DND-41 (cell line): Measurements from ENCODE around the gene RNLS.

ENCODE experiments used
- EZH2 ChIP-seq: IDR thresholded peaks from 3 replicates; pipeline ENCODE4 v1.6.1; 2012; ENCODE audit warnings: borderline replicate concordance, low read depth, mild to moderate bottlenecking, moderate library complexity, low read length, inconsistent platforms; ENCODE audit not compliant: severe bottlenecking
- TF ChIP-seq, protein P1 (sequence below): IDR thresholded peaks from 2 replicates; pipeline ENCODE4 v1.5.1; 2012; ENCODE audit warnings: borderline replicate concordance, low read length, moderate library complexity, mild to moderate bottlenecking; ENCODE audit not compliant: poor library complexity, severe bottlenecking; ENCODE audit errors: extremely low read depth

DNA sequence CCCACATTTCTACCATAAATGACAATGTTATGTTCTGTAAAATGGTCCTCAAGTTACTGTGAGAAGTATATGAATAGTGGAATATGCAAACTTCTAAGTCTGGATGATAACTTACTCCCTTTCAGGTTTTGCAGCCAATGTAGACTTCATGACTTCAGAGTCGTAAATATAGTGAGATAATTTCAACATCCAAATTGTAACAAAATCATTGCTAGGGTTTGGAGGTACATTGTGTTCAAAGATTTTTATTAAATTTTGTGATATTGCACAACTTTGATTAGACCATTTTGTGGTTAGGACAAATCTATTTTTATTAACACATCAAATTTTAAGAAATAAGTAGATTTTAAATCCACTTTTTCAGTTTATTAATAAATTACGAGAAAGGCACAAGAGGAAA, 270.3 kb downstream of the RNLS start:
- TF ChIP-seq, protein P1, sequence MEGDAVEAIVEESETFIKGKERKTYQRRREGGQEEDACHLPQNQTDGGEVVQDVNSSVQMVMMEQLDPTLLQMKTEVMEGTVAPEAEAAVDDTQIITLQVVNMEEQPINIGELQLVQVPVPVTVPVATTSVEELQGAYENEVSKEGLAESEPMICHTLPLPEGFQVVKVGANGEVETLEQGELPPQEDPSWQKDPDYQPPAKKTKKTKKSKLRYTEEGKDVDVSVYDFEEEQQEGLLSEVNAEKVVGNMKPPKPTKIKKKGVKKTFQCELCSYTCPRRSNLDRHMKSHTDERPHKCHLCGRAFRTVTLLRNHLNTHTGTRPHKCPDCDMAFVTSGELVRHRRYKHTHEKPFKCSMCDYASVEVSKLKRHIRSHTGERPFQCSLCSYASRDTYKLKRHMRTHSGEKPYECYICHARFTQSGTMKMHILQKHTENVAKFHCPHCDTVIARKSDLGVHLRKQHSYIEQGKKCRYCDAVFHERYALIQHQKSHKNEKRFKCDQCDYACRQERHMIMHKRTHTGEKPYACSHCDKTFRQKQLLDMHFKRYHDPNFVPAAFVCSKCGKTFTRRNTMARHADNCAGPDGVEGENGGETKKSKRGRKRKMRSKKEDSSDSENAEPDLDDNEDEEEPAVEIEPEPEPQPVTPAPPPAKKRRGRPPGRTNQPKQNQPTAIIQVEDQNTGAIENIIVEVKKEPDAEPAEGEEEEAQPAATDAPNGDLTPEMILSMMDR = no peak
- TF ChIP-seq EZH2 = no peak
